HFF-Myc (cell line): ENCODE results near the gene MSH5.

ENCODE experiments used
- DNase-seq: peaks from one replicate; pipeline ENCODE4 v3.0.0-alpha.2; 2011; ENCODE audit warnings: low read depth; ENCODE audit errors: extremely low read depth
- H3K4me3 ChIP-seq: replicated peaks from 2 replicates; pipeline ENCODE4 v1.5.1; 2011; ENCODE audit warnings: low read depth, mild to moderate bottlenecking, control low read depth, low read length
- TF ChIP-seq, protein P1 (sequence below): IDR thresholded peaks from 2 replicates; pipeline ENCODE4 v1.5.1; 2012; ENCODE audit warnings: mild to moderate bottlenecking, low read depth, low read length, control low read depth; ENCODE audit errors: missing control alignments

MSH5 gene

DNA sequence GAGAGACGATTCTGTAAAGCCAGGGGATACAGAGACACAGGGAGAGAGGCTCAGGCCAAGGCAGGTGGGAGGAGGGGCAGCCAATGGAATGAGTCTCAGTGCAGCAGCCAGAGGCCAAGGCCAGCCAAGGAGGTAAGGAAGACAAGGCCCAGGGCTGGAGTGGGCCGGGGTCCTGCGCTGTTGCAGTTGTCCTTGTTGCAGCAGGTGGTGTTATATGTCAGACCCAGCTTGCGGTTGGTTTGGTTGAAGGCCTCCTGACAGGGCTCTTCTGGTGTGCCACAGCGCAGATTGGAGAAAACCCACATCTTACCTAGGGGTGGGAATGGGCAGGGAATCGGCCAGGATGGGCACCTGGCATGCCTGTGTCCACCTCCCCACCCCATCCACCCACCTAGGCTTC, 20.8 kb upstream of the MSH5 start:
- TF ChIP-seq, protein P1, sequence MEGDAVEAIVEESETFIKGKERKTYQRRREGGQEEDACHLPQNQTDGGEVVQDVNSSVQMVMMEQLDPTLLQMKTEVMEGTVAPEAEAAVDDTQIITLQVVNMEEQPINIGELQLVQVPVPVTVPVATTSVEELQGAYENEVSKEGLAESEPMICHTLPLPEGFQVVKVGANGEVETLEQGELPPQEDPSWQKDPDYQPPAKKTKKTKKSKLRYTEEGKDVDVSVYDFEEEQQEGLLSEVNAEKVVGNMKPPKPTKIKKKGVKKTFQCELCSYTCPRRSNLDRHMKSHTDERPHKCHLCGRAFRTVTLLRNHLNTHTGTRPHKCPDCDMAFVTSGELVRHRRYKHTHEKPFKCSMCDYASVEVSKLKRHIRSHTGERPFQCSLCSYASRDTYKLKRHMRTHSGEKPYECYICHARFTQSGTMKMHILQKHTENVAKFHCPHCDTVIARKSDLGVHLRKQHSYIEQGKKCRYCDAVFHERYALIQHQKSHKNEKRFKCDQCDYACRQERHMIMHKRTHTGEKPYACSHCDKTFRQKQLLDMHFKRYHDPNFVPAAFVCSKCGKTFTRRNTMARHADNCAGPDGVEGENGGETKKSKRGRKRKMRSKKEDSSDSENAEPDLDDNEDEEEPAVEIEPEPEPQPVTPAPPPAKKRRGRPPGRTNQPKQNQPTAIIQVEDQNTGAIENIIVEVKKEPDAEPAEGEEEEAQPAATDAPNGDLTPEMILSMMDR: no peak
- H3K4me3 ChIP-seq: no peak overlapping the region
- no peak for DNase-seq

GRCh38 chr6:31720196-31720770, 19.5 kb upstream of the MSH5 start:
- TF ChIP-seq, protein P1: no peak
- DNase-seq: no peak

GRCh38 chr6:31721351-31722020, 18.3 kb upstream of the MSH5 start, which contains the start of gene LY6G6C:
LY6G6C (minus strand) TSS chr6:31721746; CDS start chr6:31721679, 67 bp downstream.
- no peak for DNase-seq
- H3K4me3 ChIP-seq: no peak within 1 kb of the TSS
- TF ChIP-seq, protein P1: no peak

More at GRCh38 chr6:31720196-31720770, 19.5 kb upstream of the MSH5 start:
- no peak overlapping the region for H3K4me3 ChIP-seq

GRCh38 chr6:31722173-31722572, 17.6 kb upstream of the MSH5 start:
- H3K4me3 ChIP-seq: no peak overlapping the region
- DNase-seq: no peak
- TF ChIP-seq, protein P1: no peak

DNA sequence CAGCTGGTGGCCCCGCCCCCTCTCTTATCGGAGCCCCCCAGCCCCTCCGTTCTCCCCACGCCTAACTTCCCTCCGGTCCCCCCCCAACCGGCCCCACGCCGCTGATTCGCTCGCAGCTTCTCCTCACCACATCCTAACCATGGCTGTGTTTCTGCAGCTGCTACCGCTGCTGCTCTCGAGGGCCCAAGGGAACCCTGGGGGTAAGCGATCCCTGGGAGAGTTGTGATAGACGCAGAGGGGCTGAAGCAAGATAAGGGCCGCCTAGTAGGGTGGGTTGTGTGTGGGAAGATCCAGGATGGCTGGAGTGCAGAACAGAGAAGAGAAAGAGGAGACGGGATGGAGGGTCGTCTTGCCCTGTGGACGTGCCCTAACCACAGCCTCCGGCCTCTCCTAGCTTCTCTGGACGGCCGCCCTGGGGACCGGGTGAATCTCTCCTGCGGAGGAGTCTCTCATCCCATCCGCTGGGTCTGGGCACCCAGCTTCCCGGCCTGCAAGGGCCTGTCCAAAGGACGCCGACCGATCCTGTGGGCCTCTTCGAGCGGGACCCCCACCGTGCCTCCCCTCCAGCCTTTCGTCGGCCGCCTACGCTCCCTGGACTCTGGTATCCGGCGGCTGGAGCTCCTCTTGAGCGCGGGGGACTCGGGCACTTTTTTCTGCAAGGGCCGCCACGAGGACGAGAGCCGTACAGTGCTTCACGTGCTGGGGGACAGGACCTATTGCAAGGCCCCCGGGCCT, 16.4 kb upstream of the MSH5 start, which contains the start of gene MPIG6B:
Gene MPIG6B, plus strand, starts transcription at position 129 of the 735 bp plus-strand sequence. Its CDS starts 11 bp downstream, at position 140.
- TF ChIP-seq, protein P1: no peak
- no peak for DNase-seq
- H3K4me3 ChIP-seq: no peak within 1 kb of the TSS

GRCh38 chr6:31723980-31724691, 15.7 kb upstream of the MSH5 start:
- TF ChIP-seq, protein P1: no peak
- no peak for DNase-seq
- no peak overlapping the region for H3K4me3 ChIP-seq
